HCT116 (cell line): ENCODE results near the gene IL1RAPL1.

Experiments used
- CEBPB ChIP-seq: IDR thresholded peaks from 2 replicates; pipeline ENCODE4 v1.6.1; 2012; ENCODE audit warnings: low read depth
- CTCF ChIP-seq, 3 experiments: fragments of 200-600 bp in 1 of 3; sonication (generic) in 1 of 3; IDR thresholded peaks in 2 of 3; conservative IDR thresholded peaks in 1 of 3; 2 replicates each; pipeline ENCODE4 v1.5.1; 2012 to 2017; ENCODE audit warnings: low read depth in 2 of 3, low read length in 2 of 3, antibody characterized with exemption in 1 of 3, borderline replicate concordance in 1 of 3, control low read depth in 1 of 3, mild to moderate bottlenecking in 1 of 3, mixed read lengths in 1 of 3, mixed run types in 1 of 3, moderate library complexity in 1 of 3; ENCODE audit not compliant: insufficient read depth in 1 of 3
- ELF1 ChIP-seq: IDR thresholded peaks from 2 replicates; pipeline ENCODE4 v1.6.1; 2012; ENCODE audit warnings: low read depth, borderline replicate concordance
- EZH2 ChIP-seq: fragments of 200-600 bp; sonication (generic); IDR thresholded peaks from 2 replicates; pipeline ENCODE4 v1.6.1; 2017; ENCODE audit warnings: antibody characterized with exemption, mixed run types
- MAX ChIP-seq: IDR thresholded peaks from 2 replicates; pipeline ENCODE4 v1.6.1; 2012
- POLR2A ChIP-seq: IDR thresholded peaks from 2 replicates; pipeline ENCODE4 v1.7.0; 2011; ENCODE audit warnings: borderline replicate concordance; ENCODE audit not compliant: insufficient read depth, insufficient read length; ENCODE audit errors: extremely low read depth
- REST ChIP-seq: IDR thresholded peaks from 2 replicates; pipeline ENCODE4 v1.6.1; 2012; ENCODE audit warnings: low read depth

- TF ChIP-seq ELF1, result no peak
- no peak for TF ChIP-seq REST
- no peak for TF ChIP-seq POLR2A
- no peak for TF ChIP-seq CTCF (IDR thresholded peaks at IDR 0.05 in 2 of 3, conservative IDR thresholded peaks at IDR 0.05 in 1 of 3; ENCODE audit: borderline replicate concordance in 1 of 3, insufficient read depth in 1 of 3, low read depth in 2 of 3, low read length in 2 of 3)
- TF ChIP-seq MAX, result no peak
- TF ChIP-seq CEBPB, result no peak
- TF ChIP-seq EZH2, result no peak
These were observed 941.0 kb downstream of the IL1RAPL1 start for GRCh38 chrX:29528281-29528680.
